HL-60 (cell line): Measurements from ENCODE around the gene WASHC3.

Experiments
- DNase-seq, 2 experiments: peaks; one replicate each; pipeline ENCODE4 v3.0.0-alpha.2; 2010 to 2020; ENCODE audit warnings: low read depth in 1 of 2, low spot score in 1 of 2
- H3K27ac ChIP-seq: fragments of 250-450 bp; sonication (Bioruptor Pico); replicated peaks from 2 replicates; pipeline ENCODE4 v1.5.1; 2020; ENCODE audit warnings: mild to moderate bottlenecking, moderate library complexity
- H3K27me3 ChIP-seq: fragments of 250-450 bp; sonication (Bioruptor Pico); 2 replicates; pipeline ENCODE4 v1.5.1; 2021; ENCODE audit warnings: mild to moderate bottlenecking, moderate library complexity; ENCODE audit not compliant: insufficient read depth, poor library complexity, severe bottlenecking
- H3K4me3 ChIP-seq: replicated peaks from 2 replicates; pipeline ENCODE4 v1.5.1; 2011; ENCODE audit warnings: mild to moderate bottlenecking, control low read depth, low read length; ENCODE audit not compliant: insufficient read depth
- GABPA ChIP-seq: IDR thresholded peaks from 2 replicates; pipeline ENCODE4 v1.6.1; 2012; ENCODE audit warnings: low read depth
- POLR2AphosphoS5 ChIP-seq: IDR thresholded peaks from 2 replicates; pipeline ENCODE4 v1.6.1; 2012; ENCODE audit warnings: low read depth
- SPI1 ChIP-seq: IDR thresholded peaks from 2 replicates; pipeline ENCODE4 v1.6.1; 2012; ENCODE audit warnings: low read depth, mild to moderate bottlenecking, borderline replicate concordance
- long read RNA-seq: library from polyadenylated mRNA; unstranded; transcript quantifications from one replicate; pipeline ENCODE4 v2.0.0, GENCODE V29; 2020
- TF ChIP-seq, protein P1 (sequence below): IDR thresholded peaks from one replicate; pipeline ENCODE4 v1.5.1; 2011; ENCODE audit warnings: low read length, control low read depth, inconsistent platforms; ENCODE audit not compliant: insufficient read depth
- TF ChIP-seq, protein P2 (sequence below): IDR thresholded peaks from 2 replicates; pipeline ENCODE4 v1.6.1; 2012; ENCODE audit warnings: low read depth; ENCODE audit not compliant: insufficient replicate concordance

Gene WASHC3
- long read RNA-seq, transcript WASHC3-201 (7 exons, 916 nt), result major isoform, 12 of 28 reads
- long read RNA-seq, partial matches to known transcripts, result 5 of 28 reads
- long read RNA-seq, other reads (novel, unspliced or antisense), result 8 of 28 reads

GRCh38 chr12:102061560-102062418 is at the start of gene WASHC3:
TSS of gene WASHC3 (minus strand) at chr12:102061991. CDS start at chr12:102061962, 29 bp downstream.
- Histone ChIP-seq H3K27ac (peak within 1 kb of the TSS; percentile 68), H3K4me3 (peak within 1 kb of the TSS; percentile 89), H3K27me3 (no peaks in the 10 kb centered on the region)
- peak; percentile 71 to 96 for DNase-seq
- TF ChIP-seq, protein P1, sequence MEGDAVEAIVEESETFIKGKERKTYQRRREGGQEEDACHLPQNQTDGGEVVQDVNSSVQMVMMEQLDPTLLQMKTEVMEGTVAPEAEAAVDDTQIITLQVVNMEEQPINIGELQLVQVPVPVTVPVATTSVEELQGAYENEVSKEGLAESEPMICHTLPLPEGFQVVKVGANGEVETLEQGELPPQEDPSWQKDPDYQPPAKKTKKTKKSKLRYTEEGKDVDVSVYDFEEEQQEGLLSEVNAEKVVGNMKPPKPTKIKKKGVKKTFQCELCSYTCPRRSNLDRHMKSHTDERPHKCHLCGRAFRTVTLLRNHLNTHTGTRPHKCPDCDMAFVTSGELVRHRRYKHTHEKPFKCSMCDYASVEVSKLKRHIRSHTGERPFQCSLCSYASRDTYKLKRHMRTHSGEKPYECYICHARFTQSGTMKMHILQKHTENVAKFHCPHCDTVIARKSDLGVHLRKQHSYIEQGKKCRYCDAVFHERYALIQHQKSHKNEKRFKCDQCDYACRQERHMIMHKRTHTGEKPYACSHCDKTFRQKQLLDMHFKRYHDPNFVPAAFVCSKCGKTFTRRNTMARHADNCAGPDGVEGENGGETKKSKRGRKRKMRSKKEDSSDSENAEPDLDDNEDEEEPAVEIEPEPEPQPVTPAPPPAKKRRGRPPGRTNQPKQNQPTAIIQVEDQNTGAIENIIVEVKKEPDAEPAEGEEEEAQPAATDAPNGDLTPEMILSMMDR, result no peak
- TF ChIP-seq SPI1 (no peak), POLR2AphosphoS5 (peak; percentile 46; the same call in 1 of the 2 replicates), GABPA (peak; percentile 92)
- TF ChIP-seq, protein P2, sequence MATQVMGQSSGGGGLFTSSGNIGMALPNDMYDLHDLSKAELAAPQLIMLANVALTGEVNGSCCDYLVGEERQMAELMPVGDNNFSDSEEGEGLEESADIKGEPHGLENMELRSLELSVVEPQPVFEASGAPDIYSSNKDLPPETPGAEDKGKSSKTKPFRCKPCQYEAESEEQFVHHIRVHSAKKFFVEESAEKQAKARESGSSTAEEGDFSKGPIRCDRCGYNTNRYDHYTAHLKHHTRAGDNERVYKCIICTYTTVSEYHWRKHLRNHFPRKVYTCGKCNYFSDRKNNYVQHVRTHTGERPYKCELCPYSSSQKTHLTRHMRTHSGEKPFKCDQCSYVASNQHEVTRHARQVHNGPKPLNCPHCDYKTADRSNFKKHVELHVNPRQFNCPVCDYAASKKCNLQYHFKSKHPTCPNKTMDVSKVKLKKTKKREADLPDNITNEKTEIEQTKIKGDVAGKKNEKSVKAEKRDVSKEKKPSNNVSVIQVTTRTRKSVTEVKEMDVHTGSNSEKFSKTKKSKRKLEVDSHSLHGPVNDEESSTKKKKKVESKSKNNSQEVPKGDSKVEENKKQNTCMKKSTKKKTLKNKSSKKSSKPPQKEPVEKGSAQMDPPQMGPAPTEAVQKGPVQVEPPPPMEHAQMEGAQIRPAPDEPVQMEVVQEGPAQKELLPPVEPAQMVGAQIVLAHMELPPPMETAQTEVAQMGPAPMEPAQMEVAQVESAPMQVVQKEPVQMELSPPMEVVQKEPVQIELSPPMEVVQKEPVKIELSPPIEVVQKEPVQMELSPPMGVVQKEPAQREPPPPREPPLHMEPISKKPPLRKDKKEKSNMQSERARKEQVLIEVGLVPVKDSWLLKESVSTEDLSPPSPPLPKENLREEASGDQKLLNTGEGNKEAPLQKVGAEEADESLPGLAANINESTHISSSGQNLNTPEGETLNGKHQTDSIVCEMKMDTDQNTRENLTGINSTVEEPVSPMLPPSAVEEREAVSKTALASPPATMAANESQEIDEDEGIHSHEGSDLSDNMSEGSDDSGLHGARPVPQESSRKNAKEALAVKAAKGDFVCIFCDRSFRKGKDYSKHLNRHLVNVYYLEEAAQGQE, result no peak

GRCh38 chr12:102110782-102111181 is 49.0 kb upstream of the WASHC3 start:
- H3K4me3 ChIP-seq, result no peak overlapping the region
- H3K27me3 ChIP-seq, result no peaks in the 10 kb centered on the region
- DNase-seq, result no peak
- TF ChIP-seq, protein P1, result no peak
- TF ChIP-seq, protein P2, result no peak
- TF ChIP-seq SPI1 (no peak), POLR2AphosphoS5 (no peak), GABPA (no peak)
- no peak overlapping the region for H3K27ac ChIP-seq

DNA sequence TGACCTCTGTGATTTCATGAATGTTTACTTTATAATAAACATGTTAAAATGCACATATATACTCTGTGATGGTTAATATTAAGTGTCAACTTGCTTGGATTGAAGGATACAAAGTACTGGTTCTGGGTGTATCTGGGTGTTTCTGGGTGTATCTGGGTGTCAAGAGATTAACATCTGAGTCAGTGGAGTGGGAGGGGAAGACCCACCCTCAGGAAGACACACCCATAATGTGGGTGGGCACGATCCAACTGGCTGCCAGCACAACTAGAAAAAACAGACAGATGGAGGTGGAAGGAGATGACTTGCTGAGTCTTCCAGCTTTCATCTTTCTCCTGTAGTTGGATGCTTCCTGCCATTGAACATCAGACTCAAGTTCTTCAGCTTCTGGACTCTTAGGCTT is 46.2 kb upstream of the WASHC3 start:
- Histone ChIP-seq H3K27ac (no peak overlapping the region), H3K27me3 (no peaks in the 10 kb centered on the region), H3K4me3 (no peak overlapping the region)
- no peak for DNase-seq
- TF ChIP-seq GABPA (no peak), SPI1 (no peak), POLR2AphosphoS5 (no peak)
- TF ChIP-seq, protein P2, result no peak
- TF ChIP-seq, protein P1, result no peak
